Muscle layer of duodenum (tissue), 2 donors: ENCODE data around the gene FMOD.

Source experiments
- H3K27ac ChIP-seq: one replicate; pipeline ENCODE4 v1.7.0; 2013; ENCODE audit warnings: mild to moderate bottlenecking, low read length
- H3K27me3 ChIP-seq: one replicate; pipeline ENCODE4 v1.7.0; 2013; ENCODE audit warnings: low read depth, mild to moderate bottlenecking, control low read depth, low read length
- H3K36me3 ChIP-seq, 2 donors: one replicate each; pipeline ENCODE4 v1.7.0; 2013; ENCODE audit warnings: low read length in 2 of 2, control low read depth in 1 of 2, mild to moderate bottlenecking in 1 of 2; ENCODE audit not compliant: insufficient read depth in 2 of 2, control insufficient read depth in 1 of 2
- H3K4me1 ChIP-seq, 2 donors: one replicate each; pipeline ENCODE4 v1.7.0; 2013; ENCODE audit warnings: low read length in 2 of 2, mild to moderate bottlenecking in 2 of 2, control low read depth in 1 of 2, moderate library complexity in 1 of 2; ENCODE audit not compliant: insufficient read depth in 2 of 2, control insufficient read depth in 1 of 2
- H3K4me3 ChIP-seq, 2 donors: one replicate each; pipeline ENCODE4 v1.7.0; 2013; ENCODE audit warnings: low read length in 2 of 2, low read depth in 1 of 2, mild to moderate bottlenecking in 1 of 2
- H3K9me3 ChIP-seq, 2 donors: one replicate each; pipeline ENCODE4 v1.7.0; 2013; ENCODE audit warnings: low read length in 2 of 2, control low read depth in 1 of 2, mild to moderate bottlenecking in 1 of 2; ENCODE audit not compliant: control insufficient read depth in 1 of 2
- donor health status: healthy.

FMOD gene

GRCh38 chr1:203308328-203308922 is 42.5 kb downstream of the FMOD start:
- H3K27me3 ChIP-seq = no peaks in the 10 kb centered on the region
- H3K27ac ChIP-seq = peak overlapping the region; percentile 90
- peak overlapping the region; percentile 90 to 98 for H3K4me3 ChIP-seq
- no peaks in the 10 kb centered on the region for H3K9me3 ChIP-seq
- peaks cover 17 to 20% of the 10 kb centered on the region in 2 donors for H3K36me3 ChIP-seq
- peaks cover 13 to 27% of the 10 kb centered on the region in 2 donors for H3K4me1 ChIP-seq

GRCh38 chr1:203307641-203308126 is 43.2 kb downstream of the FMOD start:
- Histone ChIP-seq H3K9me3 (no peaks in the 10 kb centered on the region), H3K4me3 (peak overlapping the region; percentile 90 to 98), H3K27ac (peak overlapping the region; percentile 90), H3K36me3 (peaks cover 17 to 20% of the 10 kb centered on the region in 2 donors), H3K27me3 (no peaks in the 10 kb centered on the region), H3K4me1 (peaks cover 15 to 27% of the 10 kb centered on the region in 2 donors)

GRCh38 chr1:203306965-203307541 is 43.9 kb downstream of the FMOD start:
- Histone ChIP-seq H3K9me3 (no peaks in the 10 kb centered on the region), H3K4me1 (peaks cover 17 to 27% of the 10 kb centered on the region in 2 donors), H3K4me3 (peak overlapping the region; percentile 90 to 98), H3K27ac (peak overlapping the region; percentile 94), H3K36me3 (peaks cover 17 to 20% of the 10 kb centered on the region in 2 donors), H3K27me3 (no peaks in the 10 kb centered on the region)

- Histone ChIP-seq H3K4me1 (peaks cover 17 to 27% of the 10 kb centered on the region in 2 donors), H3K27me3 (no peaks in the 10 kb centered on the region), H3K4me3 (peak overlapping the region; percentile 90 to 98), H3K36me3 (peaks cover 17 to 20% of the 10 kb centered on the region in 2 donors), H3K9me3 (no peaks in the 10 kb centered on the region), H3K27ac (peak overlapping the region; percentile 94)
Measured at GRCh38 chr1:203306089-203306964, 44.6 kb downstream of the FMOD start.

- peaks cover 17 to 27% of the 10 kb centered on the region in 2 donors for H3K4me1 ChIP-seq
- no peaks in the 10 kb centered on the region for H3K9me3 ChIP-seq
- no peaks in the 10 kb centered on the region for H3K27me3 ChIP-seq
- H3K27ac ChIP-seq = peak overlapping the region; percentile 94
- H3K4me3 ChIP-seq = peak overlapping the region; percentile 90 to 98
- H3K36me3 ChIP-seq = peaks cover 17 to 20% of the 10 kb centered on the region in 2 donors
Measured at GRCh38 chr1:203305809-203306088, 45.2 kb downstream of the FMOD start.

- Histone ChIP-seq H3K27me3 (no peaks in the 10 kb centered on the region), H3K36me3 (peaks cover 17 to 20% of the 10 kb centered on the region in 2 donors), H3K4me3 (peak within 1 kb of the TSS; percentile 90 to 98), H3K9me3 (no peaks in the 10 kb centered on the region), H3K27ac (peak within 1 kb of the TSS; percentile 96), H3K4me1 (peaks cover 17 to 27% of the 10 kb centered on the region in 2 donors)
Measured at GRCh38 chr1:203304919-203305808, 45.8 kb downstream of the FMOD start, which contains the start of gene BTG2. BTG2 (plus strand) TSS chr1:203305519; CDS start chr1:203305607, 88 bp downstream.

GRCh38 chr1:203304391-203304918 is 46.5 kb downstream of the FMOD start:
- Histone ChIP-seq H3K36me3 (peaks cover 17 to 20% of the 10 kb centered on the region in 2 donors), H3K4me1 (peaks cover 17 to 25% of the 10 kb centered on the region in 2 donors), H3K9me3 (no peaks in the 10 kb centered on the region)

GRCh38 chr1:203302894-203303293 is 48.0 kb downstream of the FMOD start:
- Histone ChIP-seq H3K27me3 (no peaks in the 10 kb centered on the region), H3K4me3 (no peak overlapping the region), H3K9me3 (no peaks in the 10 kb centered on the region), H3K4me1 (peaks cover 8 to 10% of the 10 kb centered on the region in 2 donors), H3K27ac (no peak overlapping the region), H3K36me3 (peaks cover 5 to 10% of the 10 kb centered on the region in 2 donors)

More at GRCh38 chr1:203304391-203304918, 46.5 kb downstream of the FMOD start:
- Histone ChIP-seq H3K27ac (peak overlapping the region; percentile 96), H3K4me3 (peak overlapping the region; percentile 49 to 60), H3K27me3 (no peaks in the 10 kb centered on the region)

GRCh38 chr1:203302456-203302855 is 48.5 kb downstream of the FMOD start:
- Histone ChIP-seq H3K4me3 (no peak overlapping the region), H3K27me3 (no peaks in the 10 kb centered on the region), H3K4me1 (peaks cover 5 to 8% of the 10 kb centered on the region in 2 donors), H3K9me3 (no peaks in the 10 kb centered on the region), H3K36me3 (peaks cover under 1 to 6% of the 10 kb centered on the region in 2 donors), H3K27ac (no peak overlapping the region)

GRCh38 chr1:203301331-203301668 is 49.6 kb downstream of the FMOD start:
- Histone ChIP-seq H3K4me1 (peaks cover 0 to 10% of the 10 kb centered on the region in 2 donors), H3K27ac (peak overlapping the region; percentile 11), H3K36me3 (no peaks in the 10 kb centered on the region), H3K9me3 (no peaks in the 10 kb centered on the region), H3K27me3 (no peaks in the 10 kb centered on the region), H3K4me3 (no peak overlapping the region)
